Islet of Langerhans (tissue), 1 donor: ENCODE results near the gene TMEM132D.
A peak's percentile ranks its signal among the peaks of the same experiment; 100 is the strongest.

Experiments used
- FAIRE-seq: peaks from one replicate; lab custom pipeline; 2011; peaks lifted over from hg19 to GRCh38; lab: Jason Lieb, UNC

TMEM132D gene

GRCh38 chr12:129335773-129336172, 568.1 kb downstream of the TMEM132D start:
- FAIRE-seq = no peak

GRCh38 chr12:129332286-129332685, 571.5 kb downstream of the TMEM132D start:
- FAIRE-seq = no peak

- FAIRE-seq = no peak
These were observed 572.3 kb downstream of the TMEM132D start for GRCh38 chr12:129331356-129332085.

- no peak for FAIRE-seq
These were observed 575.6 kb downstream of the TMEM132D start for GRCh38 chr12:129328235-129328634.

- no peak for FAIRE-seq
These were observed 578.3 kb downstream of the TMEM132D start for GRCh38 chr12:129325566-129325965.

GRCh38 chr12:129312048-129312447, 591.8 kb downstream of the TMEM132D start:
- no peak for FAIRE-seq

- FAIRE-seq = no peak
These were observed 593.5 kb downstream of the TMEM132D start for GRCh38 chr12:129310346-129310745.

GRCh38 chr12:129305851-129306250, 598.0 kb downstream of the TMEM132D start:
- no peak for FAIRE-seq

- no peak for FAIRE-seq
These were observed 599.3 kb downstream of the TMEM132D start for GRCh38 chr12:129304529-129304928.

GRCh38 chr12:129300011-129300410, 603.8 kb downstream of the TMEM132D start:
- FAIRE-seq = no peak

- no peak for FAIRE-seq
These were observed 604.9 kb downstream of the TMEM132D start for GRCh38 chr12:129298921-129299320.

GRCh38 chr12:129296671-129297070, 607.2 kb downstream of the TMEM132D start:
- no peak for FAIRE-seq

GRCh38 chr12:129294868-129295267, 609.0 kb downstream of the TMEM132D start:
- FAIRE-seq = no peak

GRCh38 chr12:129279771-129280170, 624.1 kb downstream of the TMEM132D start:
- FAIRE-seq = no peak

- peak; percentile 80 for FAIRE-seq
These were observed 627.3 kb downstream of the TMEM132D start for GRCh38 chr12:129276361-129277060.

- FAIRE-seq = no peak
These were observed 633.9 kb downstream of the TMEM132D start for GRCh38 chr12:129269756-129270495.

- no peak for FAIRE-seq
These were observed 645.0 kb downstream of the TMEM132D start for GRCh38 chr12:129258781-129259318.

- FAIRE-seq = no peak
These were observed 646.3 kb downstream of the TMEM132D start for GRCh38 chr12:129257524-129257923.

- FAIRE-seq = no peak
These were observed 657.2 kb downstream of the TMEM132D start for GRCh38 chr12:129246630-129247029.

- FAIRE-seq = no peak
These were observed 658.1 kb downstream of the TMEM132D start for GRCh38 chr12:129245769-129246168.

GRCh38 chr12:129241852-129242251, 662.0 kb downstream of the TMEM132D start:
- no peak for FAIRE-seq

GRCh38 chr12:129237881-129238280, 665.9 kb downstream of the TMEM132D start:
- FAIRE-seq = no peak

- FAIRE-seq = no peak
These were observed 669.6 kb downstream of the TMEM132D start for GRCh38 chr12:129234209-129234608.
